ENCODE results near the gene TCFL5.

TCFL5 gene

DNA sequence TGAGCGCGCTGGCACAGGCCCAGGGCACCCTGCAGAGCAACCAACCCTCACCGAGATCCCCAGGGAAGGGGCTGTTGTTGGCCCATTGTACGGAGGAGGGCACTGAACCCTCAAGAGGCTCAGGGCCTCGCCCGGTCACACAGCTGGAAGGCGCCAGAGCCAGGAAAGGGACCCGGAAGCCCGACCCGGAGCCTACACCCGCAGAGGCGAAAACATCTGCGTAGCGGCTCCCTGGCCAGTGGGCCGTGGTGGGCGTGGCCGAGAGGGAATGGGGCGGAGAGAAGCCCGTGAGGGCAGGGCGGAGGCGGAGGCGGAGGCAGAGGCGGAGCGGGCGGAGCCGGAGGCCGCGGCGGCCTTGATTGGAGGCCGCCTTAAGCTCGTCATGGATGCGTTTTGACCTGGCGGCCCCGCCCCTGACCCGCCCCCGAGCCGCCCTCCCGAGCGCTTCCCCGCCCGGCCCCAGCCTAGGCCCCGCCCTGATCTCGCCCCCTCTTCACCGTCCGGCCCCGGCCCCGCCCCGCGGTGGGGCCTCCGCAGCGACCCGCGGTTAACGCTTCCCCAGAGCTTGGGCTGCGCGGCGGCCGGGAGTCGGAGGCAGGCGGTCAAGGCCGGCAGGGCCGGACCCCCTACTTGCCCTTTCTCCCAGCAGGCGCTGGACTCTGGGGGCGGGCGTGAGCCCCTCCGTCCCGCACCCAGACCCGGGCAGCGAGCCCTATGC lies 67.5 kb downstream of the TCFL5 start:
- DNase-seq: peak; percentile 90

- no peak for DNase-seq
These were observed 67.9 kb downstream of the TCFL5 start for GRCh38 chr20:62793757-62794006.

DNA sequence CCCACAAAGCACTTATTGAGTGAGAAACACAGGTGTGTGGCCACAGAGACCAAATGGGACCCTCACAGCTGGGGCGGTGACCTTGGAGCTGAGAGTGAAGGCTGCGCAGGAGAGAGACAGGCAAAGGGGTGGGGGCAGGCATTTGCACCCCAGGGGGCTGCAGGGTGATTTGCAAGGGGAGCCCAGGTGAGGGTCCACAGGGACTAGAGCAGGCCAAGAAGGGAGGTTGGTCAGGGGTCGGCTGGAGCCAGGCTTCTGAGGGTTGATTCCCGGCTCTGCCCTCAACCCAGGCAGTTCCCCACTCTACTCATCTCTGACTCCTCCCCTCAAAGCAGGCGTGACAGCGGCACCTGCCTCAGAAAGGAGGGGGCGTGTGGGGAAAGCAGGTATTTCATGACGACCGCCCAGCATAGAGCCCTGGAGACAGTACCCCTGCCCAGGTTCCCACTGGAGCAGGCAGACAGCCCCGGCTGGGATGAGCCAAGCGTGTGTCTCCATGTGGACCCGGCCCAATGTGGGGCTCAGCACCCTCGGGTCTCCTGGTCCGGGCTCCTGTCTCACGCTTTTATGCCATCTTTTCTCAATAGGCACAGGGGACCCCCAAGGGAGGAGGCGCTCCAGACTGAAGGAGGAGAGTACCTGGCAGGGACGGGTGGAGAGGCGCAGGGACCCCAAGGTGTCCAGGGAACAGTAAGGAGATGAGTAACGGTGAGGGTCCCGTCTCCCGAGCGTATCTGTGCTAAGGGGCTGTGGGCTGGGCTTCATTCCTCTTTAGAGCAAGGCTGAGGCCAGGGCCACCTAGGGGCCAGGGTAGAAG lies 68.5 kb downstream of the TCFL5 start:
- DNase-seq: no peak

GRCh38 chr20:62792182-62792939 lies 69.3 kb downstream of the TCFL5 start:
- no peak for DNase-seq

GRCh38 chr20:62791301-62792181 lies 70.1 kb downstream of the TCFL5 start:
- DNase-seq: peak; percentile 80
